ENCODE data around the gene CSRNP3.

DNA sequence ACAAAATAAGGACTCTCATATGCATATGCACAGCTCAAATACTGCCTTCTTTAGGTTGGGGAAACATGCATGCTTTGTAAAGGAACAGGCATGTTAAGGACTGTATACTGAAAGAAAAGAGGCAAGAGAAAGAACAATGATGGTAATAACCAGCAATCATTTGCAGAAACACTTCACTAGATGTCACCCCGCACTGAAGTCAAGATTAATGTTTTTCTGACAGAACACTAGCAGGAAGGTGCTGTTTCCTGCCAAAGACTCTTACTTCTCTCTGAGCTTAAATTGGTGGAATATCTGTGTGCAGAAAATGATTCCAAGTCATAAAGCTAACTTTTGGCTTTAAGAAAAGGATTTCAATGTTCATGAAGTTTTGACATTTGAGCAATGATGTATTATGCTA, 19.3 kb upstream of the CSRNP3 start:
- no peak for TF ChIP-seq CTCF (IDR thresholded peaks at IDR 0.05)
- no peak for TF ChIP-seq POLR2AphosphoS5 (IDR thresholded peaks at IDR 0.05)
- no peak for TF ChIP-seq POLR2A (IDR thresholded peaks at IDR 0.05)

Measured in stomach (tissue), 4 donors.